Measurements from ENCODE around the gene ARNT2. TPM values are rescaled to one million over a fixed set of nuclear protein-coding genes. Genes with fewer than 3 reads are reported as not detected.

Gene ARNT2
- total RNA-seq, 6 experiments from 2014 or later, result 2.4 to 16.6 (median 15.5) TPM

DNA sequence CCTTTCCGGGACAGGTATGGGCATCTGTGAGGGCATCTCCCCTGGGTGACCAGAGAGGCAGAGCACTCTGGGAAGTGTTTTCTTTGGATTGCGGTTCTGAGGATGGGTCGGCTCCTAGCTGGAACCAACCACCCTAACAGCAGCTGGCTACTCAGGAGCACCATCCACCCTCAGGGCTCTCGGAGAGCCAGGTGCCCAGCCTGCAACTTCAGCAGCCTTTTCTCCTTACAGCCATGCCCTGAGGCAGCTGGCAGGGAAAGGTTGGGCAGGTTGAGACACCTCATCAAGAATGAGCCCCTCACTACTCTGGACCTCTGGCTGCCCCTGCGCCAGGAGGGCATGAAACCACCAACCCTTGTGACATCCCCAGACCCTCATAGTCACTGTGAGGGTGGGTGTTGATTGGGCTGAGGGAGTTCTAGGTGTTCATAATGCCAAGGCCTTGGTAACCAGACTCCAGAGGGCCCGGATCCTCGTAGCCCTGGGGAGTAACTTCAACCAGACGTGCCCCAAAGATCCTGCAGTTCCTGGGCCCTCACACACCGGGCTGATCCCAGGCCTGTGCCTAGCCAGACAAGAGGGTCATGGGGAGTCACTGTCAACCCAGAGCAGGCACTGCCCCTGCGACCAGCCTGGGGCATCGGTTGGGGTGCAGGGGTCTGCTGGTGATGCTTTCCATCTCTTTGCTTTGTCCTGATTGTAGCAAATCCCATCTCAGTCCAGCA lies 176.5 kb downstream of the ARNT2 start:
- Mint-ChIP-seq H3K4me1 (ENCODE audit: low read depth) (peaks cover 60% of the 10 kb centered on the region), H3K9me3 (no peaks in the 10 kb centered on the region), H3K27ac (peak overlapping the region; percentile 73), H3K4me3 (0 out of 2 replicates have a peak overlapping the region, but pooled peaks have one; percentile 2), H3K36me3 (ENCODE audit: low read depth) (peaks cover 34% of the 10 kb centered on the region; the same call in 1 of the 2 replicates), H3K27me3 (ENCODE audit: insufficient read depth) (peaks cover 5% of the 10 kb centered on the region; the same call in 1 of the 2 replicates)
- no peak for DNase-seq
- TF ChIP-seq, protein P1, sequence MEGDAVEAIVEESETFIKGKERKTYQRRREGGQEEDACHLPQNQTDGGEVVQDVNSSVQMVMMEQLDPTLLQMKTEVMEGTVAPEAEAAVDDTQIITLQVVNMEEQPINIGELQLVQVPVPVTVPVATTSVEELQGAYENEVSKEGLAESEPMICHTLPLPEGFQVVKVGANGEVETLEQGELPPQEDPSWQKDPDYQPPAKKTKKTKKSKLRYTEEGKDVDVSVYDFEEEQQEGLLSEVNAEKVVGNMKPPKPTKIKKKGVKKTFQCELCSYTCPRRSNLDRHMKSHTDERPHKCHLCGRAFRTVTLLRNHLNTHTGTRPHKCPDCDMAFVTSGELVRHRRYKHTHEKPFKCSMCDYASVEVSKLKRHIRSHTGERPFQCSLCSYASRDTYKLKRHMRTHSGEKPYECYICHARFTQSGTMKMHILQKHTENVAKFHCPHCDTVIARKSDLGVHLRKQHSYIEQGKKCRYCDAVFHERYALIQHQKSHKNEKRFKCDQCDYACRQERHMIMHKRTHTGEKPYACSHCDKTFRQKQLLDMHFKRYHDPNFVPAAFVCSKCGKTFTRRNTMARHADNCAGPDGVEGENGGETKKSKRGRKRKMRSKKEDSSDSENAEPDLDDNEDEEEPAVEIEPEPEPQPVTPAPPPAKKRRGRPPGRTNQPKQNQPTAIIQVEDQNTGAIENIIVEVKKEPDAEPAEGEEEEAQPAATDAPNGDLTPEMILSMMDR (IDR thresholded peaks at IDR 0.05), result no peak

DNA sequence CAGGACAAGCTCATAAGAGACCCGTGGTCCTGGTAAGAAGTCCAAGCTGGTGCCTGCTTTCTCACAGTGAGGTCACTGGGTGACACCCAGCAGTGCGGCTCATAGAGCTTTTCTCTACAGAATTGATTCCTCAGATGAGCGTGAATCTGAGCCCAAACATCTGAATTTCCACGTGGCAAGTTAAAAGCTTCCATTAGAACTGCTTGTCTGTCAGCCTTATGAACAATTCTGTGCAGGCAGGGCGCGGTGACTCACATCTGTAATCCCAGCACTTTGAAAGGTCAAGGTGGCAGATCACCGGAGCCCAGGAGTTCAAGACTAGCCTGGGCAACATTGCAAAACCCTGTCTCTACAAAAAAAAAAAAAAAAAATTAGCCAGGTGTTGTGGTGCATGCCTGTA lies 177.8 kb downstream of the ARNT2 start:
- peak overlapping the region; percentile 66 for H3K27ac Mint-ChIP-seq
- H3K4me1 Mint-ChIP-seq (ENCODE audit: low read depth), result peaks cover 66% of the 10 kb centered on the region
- H3K36me3 Mint-ChIP-seq (ENCODE audit: low read depth), result peaks cover 34% of the 10 kb centered on the region; the same call in 1 of the 2 replicates
- peaks cover 3% of the 10 kb centered on the region; the same call in 1 of the 2 replicates for H3K27me3 Mint-ChIP-seq (ENCODE audit: insufficient read depth)
- H3K9me3 Mint-ChIP-seq, result no peaks in the 10 kb centered on the region
- H3K4me3 Mint-ChIP-seq, result no peak overlapping the region
- no peak for DNase-seq
- TF ChIP-seq, protein P1 (IDR thresholded peaks at IDR 0.05), result no peak

- DNase-seq, result no peak
- H3K4me1 Mint-ChIP-seq (ENCODE audit: low read depth), result peaks cover 69% of the 10 kb centered on the region
- TF ChIP-seq, protein P1 (IDR thresholded peaks at IDR 0.05), result no peak
- no peaks in the 10 kb centered on the region for H3K9me3 Mint-ChIP-seq
- H3K36me3 Mint-ChIP-seq (ENCODE audit: low read depth), result peaks cover 41% of the 10 kb centered on the region
- H3K27ac Mint-ChIP-seq, result no peak overlapping the region
- no peak overlapping the region for H3K4me3 Mint-ChIP-seq
- peaks cover 3% of the 10 kb centered on the region; the same call in 1 of the 2 replicates for H3K27me3 Mint-ChIP-seq (ENCODE audit: insufficient read depth)
Observed at GRCh38 chr15:80582816-80583423, 178.7 kb downstream of the ARNT2 start.

GRCh38 chr15:80584561-80584964 lies 180.4 kb downstream of the ARNT2 start:
- Mint-ChIP-seq H3K4me1 (ENCODE audit: low read depth) (peaks cover 69% of the 10 kb centered on the region), H3K36me3 (ENCODE audit: low read depth) (peaks cover 42% of the 10 kb centered on the region), H3K27ac (no peak overlapping the region), H3K9me3 (no peaks in the 10 kb centered on the region), H3K27me3 (ENCODE audit: insufficient read depth) (peaks cover 3% of the 10 kb centered on the region; the same call in 1 of the 2 replicates), H3K4me3 (no peak overlapping the region)
- no peak for DNase-seq
- TF ChIP-seq, protein P1 (IDR thresholded peaks at IDR 0.05), result no peak

- Mint-ChIP-seq H3K4me3 (no peak overlapping the region), H3K36me3 (ENCODE audit: low read depth) (peaks cover 42% of the 10 kb centered on the region), H3K27me3 (ENCODE audit: insufficient read depth) (peaks cover 3% of the 10 kb centered on the region; the same call in 1 of the 2 replicates), H3K9me3 (no peaks in the 10 kb centered on the region), H3K27ac (no peak overlapping the region), H3K4me1 (ENCODE audit: low read depth) (peaks cover 68% of the 10 kb centered on the region)
- TF ChIP-seq, protein P1 (IDR thresholded peaks at IDR 0.05), result no peak
- DNase-seq, result no peak
Observed at GRCh38 chr15:80584973-80585525, 180.9 kb downstream of the ARNT2 start.

Measured in HFFc6 (cell line).